Astrocyte of the spinal cord (primary cell): Measurements from ENCODE around the gene ESAM.
A peak's percentile ranks its signal among the peaks of the same experiment; 100 is the strongest.

Experiments used
- DNase-seq: peaks from one replicate; pipeline ENCODE4 v3.0.0; 2011; ENCODE audit warnings: low read depth, low spot score
- H3K4me3 ChIP-seq: 2 replicates; pipeline ENCODE4 v1.5.1; 2011; ENCODE audit warnings: low read depth, mild to moderate bottlenecking, low read length, moderate library complexity
- CTCF ChIP-seq: IDR thresholded peaks from 2 replicates; pipeline ENCODE4 v1.5.1; 2012; ENCODE audit warnings: low read depth, mild to moderate bottlenecking, low read length, inconsistent platforms
- in situ Hi-C: cut with HindIII; loops from 2 replicates; pipeline ENCODE4 v1.10.0; 2017; ENCODE audit warnings: low sequenced_read_pairs

ESAM gene

GRCh38 chr11:124724979-124725718 is 36.9 kb downstream of the ESAM start:
- no peak overlapping the region for H3K4me3 ChIP-seq
- in situ Hi-C loops, result no loop called here
- no peak for TF ChIP-seq CTCF
- DNase-seq, result no peak

- DNase-seq, result no peak
- in situ Hi-C loops, result no loop called here
- H3K4me3 ChIP-seq, result no peak overlapping the region
- TF ChIP-seq CTCF, result no peak
Measured at GRCh38 chr11:124722176-124722575, 39.9 kb downstream of the ESAM start.

GRCh38 chr11:124719534-124719933 is 42.6 kb downstream of the ESAM start:
- in situ Hi-C loops, result no loop called here
- H3K4me3 ChIP-seq, result no peak overlapping the region
- no peak for DNase-seq
- no peak for TF ChIP-seq CTCF

- no peak overlapping the region for H3K4me3 ChIP-seq
- DNase-seq, result no peak
- in situ Hi-C loops, result no loop called here
- no peak for TF ChIP-seq CTCF
Measured at GRCh38 chr11:124718801-124719200, 43.3 kb downstream of the ESAM start.

- peak; percentile 52 for DNase-seq
- no peak for TF ChIP-seq CTCF
- in situ Hi-C loops, result no loop called here
- H3K4me3 ChIP-seq, result peak overlapping the region; percentile 35
Measured at GRCh38 chr11:124717786-124718651, 44.1 kb downstream of the ESAM start.

DNA sequence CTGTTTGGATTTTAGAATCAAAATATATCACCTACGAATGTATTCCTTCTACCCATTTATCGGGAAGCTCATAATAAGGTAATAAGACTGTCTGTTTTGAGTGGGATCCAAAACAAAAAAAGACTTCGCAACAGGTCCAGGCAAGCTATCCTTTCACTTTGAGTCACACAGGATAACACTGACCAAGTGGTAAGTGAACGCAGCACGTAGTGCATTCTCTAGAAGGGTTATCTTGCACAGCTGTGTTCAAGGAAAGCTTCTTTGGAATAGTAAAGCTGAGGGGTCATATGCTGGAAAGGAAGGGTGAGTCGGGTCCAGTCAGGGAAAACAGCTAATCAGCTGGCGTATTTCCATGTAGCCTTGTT is 44.7 kb downstream of the ESAM start:
- no peak overlapping the region for H3K4me3 ChIP-seq
- in situ Hi-C loops, result no loop called here
- DNase-seq, result no peak
- no peak for TF ChIP-seq CTCF
